GM04503 (cell line): Measurements from ENCODE around the gene HYAL1.
"Not testable (repeated sequence)": the region's sequence is repeated elsewhere in the genome, so short reads cannot be mapped to it uniquely, and the experiment has no call there.

ENCODE experiments used
- DNase-seq: peaks from one replicate; pipeline ENCODE4 v3.0.0-alpha.2; 2012; ENCODE audit warnings: low read depth

Gene HYAL1

GRCh38 chr3:50318615-50319014 lies 15.2 kb upstream of the HYAL1 start:
- no peak for DNase-seq

- no peak for DNase-seq
These were observed 14.8 kb upstream of the HYAL1 start for GRCh38 chr3:50318163-50318562.

GRCh38 chr3:50317300-50317699 lies 13.9 kb upstream of the HYAL1 start:
- DNase-seq: no peak

- DNase-seq: no peak
These were observed 13.4 kb upstream of the HYAL1 start for GRCh38 chr3:50316657-50317242.

GRCh38 chr3:50314816-50315215 lies 11.4 kb upstream of the HYAL1 start:
- DNase-seq: no peak

GRCh38 chr3:50314342-50314741 lies 11.0 kb upstream of the HYAL1 start:
- no peak for DNase-seq

GRCh38 chr3:50312041-50312440 lies 8.7 kb upstream of the HYAL1 start:
- not testable (repeated sequence) for DNase-seq

GRCh38 chr3:50304601-50305000 lies 1.2 kb upstream of the HYAL1 start:
- no peak for DNase-seq

- no peak for DNase-seq
These were observed 1.0 kb downstream of the HYAL1 start for GRCh38 chr3:50302095-50303012.

GRCh38 chr3:50300681-50301254 lies 2.6 kb downstream of the HYAL1 start:
- no peak for DNase-seq

GRCh38 chr3:50299929-50300680 lies 3.3 kb downstream of the HYAL1 start:
- DNase-seq: peak; percentile 43

GRCh38 chr3:50299638-50299928 lies 3.8 kb downstream of the HYAL1 start:
- no peak for DNase-seq

GRCh38 chr3:50298836-50299637 lies 4.3 kb downstream of the HYAL1 start, which contains the start of the genes HYAL3 and NAA80:
Gene HYAL3 (minus strand): TSS chr3:50299405. CDS start chr3:50295602, 3,803 bp downstream.
Gene NAA80 (minus strand): TSS chr3:50299405. CDS start chr3:50297463, 1,942 bp downstream.
- peak; percentile 90 for DNase-seq

- DNase-seq: no peak
These were observed 5.3 kb downstream of the HYAL1 start for GRCh38 chr3:50297896-50298725.

- no peak for DNase-seq
These were observed 6.0 kb downstream of the HYAL1 start for GRCh38 chr3:50297384-50297775.

GRCh38 chr3:50296721-50297383 lies 6.5 kb downstream of the HYAL1 start:
- no peak for DNase-seq

- no peak for DNase-seq
These were observed 7.6 kb downstream of the HYAL1 start for GRCh38 chr3:50295553-50296431.

- no peak for DNase-seq
These were observed 8.6 kb downstream of the HYAL1 start for GRCh38 chr3:50294492-50295403.
